ENCODE measurements around the gene UNKL.
A peak's percentile ranks its signal among the peaks of the same experiment; 100 is the strongest.

The UNKL gene

DNA sequence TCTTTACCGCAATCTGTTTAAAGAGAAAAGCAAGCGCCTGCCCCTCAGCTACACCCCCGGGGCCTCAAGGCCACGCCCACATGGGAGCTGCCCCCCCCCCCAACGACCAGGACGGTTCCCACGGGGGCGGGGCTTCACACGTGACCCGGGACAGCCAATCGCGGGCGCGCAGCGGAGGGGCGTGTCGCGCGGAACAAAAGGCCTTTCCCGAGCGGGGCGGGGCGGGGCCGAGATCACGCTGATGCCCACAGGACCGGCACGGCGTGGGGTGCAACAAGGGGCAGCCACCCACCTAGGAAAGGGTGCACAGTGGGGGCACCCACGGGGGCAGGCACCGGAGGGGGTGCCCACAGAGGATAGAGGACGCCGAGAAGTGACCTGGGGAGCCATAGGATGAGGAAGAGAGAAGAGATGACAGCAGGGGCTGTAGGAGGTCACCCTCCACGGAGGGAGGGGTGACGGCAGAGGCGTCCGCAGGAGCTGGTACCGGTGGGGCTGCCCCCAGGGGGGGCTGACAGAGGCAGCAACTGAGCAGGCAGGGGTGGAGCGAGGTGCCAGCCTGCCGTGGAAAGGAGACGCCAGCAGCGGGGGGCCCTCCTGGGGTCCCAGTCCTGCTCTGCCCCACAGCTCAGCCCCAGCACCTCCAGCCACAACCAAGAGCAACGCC lies 6.2 kb downstream of the UNKL start:
- TF ChIP-seq, protein P1, sequence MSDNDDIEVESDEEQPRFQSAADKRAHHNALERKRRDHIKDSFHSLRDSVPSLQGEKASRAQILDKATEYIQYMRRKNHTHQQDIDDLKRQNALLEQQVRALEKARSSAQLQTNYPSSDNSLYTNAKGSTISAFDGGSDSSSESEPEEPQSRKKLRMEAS (IDR thresholded peaks at IDR 0.05), result no peak
- TF ChIP-seq ZBTB7A (IDR thresholded peaks at IDR 0.05; ENCODE audit: low read depth), result peak; percentile 66; the same call in 1 of the 2 replicates
- TF ChIP-seq TEAD4 (IDR thresholded peaks at IDR 0.05), result no peak
- peak; percentile 23; the same call in 1 of the 2 replicates for TF ChIP-seq EGR1 (IDR thresholded peaks at IDR 0.05)
- TF ChIP-seq, protein P2, sequence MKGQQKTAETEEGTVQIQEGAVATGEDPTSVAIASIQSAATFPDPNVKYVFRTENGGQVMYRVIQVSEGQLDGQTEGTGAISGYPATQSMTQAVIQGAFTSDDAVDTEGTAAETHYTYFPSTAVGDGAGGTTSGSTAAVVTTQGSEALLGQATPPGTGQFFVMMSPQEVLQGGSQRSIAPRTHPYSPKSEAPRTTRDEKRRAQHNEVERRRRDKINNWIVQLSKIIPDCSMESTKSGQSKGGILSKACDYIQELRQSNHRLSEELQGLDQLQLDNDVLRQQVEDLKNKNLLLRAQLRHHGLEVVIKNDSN (IDR thresholded peaks at IDR 0.05), result peak; percentile 98

DNA sequence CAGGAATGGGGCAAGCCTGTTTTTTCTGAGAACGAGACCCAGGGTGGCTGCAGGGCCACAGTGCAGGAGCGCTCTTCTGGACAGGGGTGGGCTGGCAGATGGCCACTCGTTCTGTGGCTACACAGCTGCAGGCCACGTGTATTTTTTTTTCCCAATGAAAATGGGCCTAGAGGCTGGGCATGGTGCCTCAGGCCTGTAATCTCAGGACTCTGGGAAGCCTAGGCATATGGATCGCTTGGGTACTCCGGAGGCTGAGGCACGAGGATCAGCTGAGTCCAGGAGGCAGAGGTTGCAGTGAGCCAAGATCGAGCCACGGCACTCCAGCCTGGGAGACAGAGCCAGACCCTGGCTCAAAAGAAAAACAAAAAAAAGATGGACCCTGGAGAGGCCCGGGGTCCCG lies 6.8 kb downstream of the UNKL start:
- TF ChIP-seq YY1 (IDR thresholded peaks at IDR 0.05; ENCODE audit: low read depth), result no peak
- TF ChIP-seq CEBPB (IDR thresholded peaks at IDR 0.05), result no peak
- no peak for TF ChIP-seq RAD21 (IDR thresholded peaks at IDR 0.05; ENCODE audit: low read depth)
- TF ChIP-seq, protein P3, sequence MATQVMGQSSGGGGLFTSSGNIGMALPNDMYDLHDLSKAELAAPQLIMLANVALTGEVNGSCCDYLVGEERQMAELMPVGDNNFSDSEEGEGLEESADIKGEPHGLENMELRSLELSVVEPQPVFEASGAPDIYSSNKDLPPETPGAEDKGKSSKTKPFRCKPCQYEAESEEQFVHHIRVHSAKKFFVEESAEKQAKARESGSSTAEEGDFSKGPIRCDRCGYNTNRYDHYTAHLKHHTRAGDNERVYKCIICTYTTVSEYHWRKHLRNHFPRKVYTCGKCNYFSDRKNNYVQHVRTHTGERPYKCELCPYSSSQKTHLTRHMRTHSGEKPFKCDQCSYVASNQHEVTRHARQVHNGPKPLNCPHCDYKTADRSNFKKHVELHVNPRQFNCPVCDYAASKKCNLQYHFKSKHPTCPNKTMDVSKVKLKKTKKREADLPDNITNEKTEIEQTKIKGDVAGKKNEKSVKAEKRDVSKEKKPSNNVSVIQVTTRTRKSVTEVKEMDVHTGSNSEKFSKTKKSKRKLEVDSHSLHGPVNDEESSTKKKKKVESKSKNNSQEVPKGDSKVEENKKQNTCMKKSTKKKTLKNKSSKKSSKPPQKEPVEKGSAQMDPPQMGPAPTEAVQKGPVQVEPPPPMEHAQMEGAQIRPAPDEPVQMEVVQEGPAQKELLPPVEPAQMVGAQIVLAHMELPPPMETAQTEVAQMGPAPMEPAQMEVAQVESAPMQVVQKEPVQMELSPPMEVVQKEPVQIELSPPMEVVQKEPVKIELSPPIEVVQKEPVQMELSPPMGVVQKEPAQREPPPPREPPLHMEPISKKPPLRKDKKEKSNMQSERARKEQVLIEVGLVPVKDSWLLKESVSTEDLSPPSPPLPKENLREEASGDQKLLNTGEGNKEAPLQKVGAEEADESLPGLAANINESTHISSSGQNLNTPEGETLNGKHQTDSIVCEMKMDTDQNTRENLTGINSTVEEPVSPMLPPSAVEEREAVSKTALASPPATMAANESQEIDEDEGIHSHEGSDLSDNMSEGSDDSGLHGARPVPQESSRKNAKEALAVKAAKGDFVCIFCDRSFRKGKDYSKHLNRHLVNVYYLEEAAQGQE (IDR thresholded peaks at IDR 0.05; ENCODE audit: low read depth), result no peak
- TF ChIP-seq TEAD4 (IDR thresholded peaks at IDR 0.05), result no peak
- TF ChIP-seq, protein P1 (IDR thresholded peaks at IDR 0.05), result no peak
- no peak for TF ChIP-seq NFIC (IDR thresholded peaks at IDR 0.05)
- TF ChIP-seq TCF12 (IDR thresholded peaks at IDR 0.05; ENCODE audit: low read depth), result no peak
- no peak for TF ChIP-seq EP300 (IDR thresholded peaks at IDR 0.05; ENCODE audit: borderline replicate concordance)
- TF ChIP-seq CREB1 (IDR thresholded peaks at IDR 0.05; ENCODE audit: low read depth), result no peak
- TF ChIP-seq ZBTB7A (IDR thresholded peaks at IDR 0.05; ENCODE audit: low read depth), result no peak
- no peak for TF ChIP-seq FOXM1 (IDR thresholded peaks at IDR 0.05; ENCODE audit: borderline replicate concordance, low read depth)
- TF ChIP-seq EGR1 (IDR thresholded peaks at IDR 0.05), result no peak
- TF ChIP-seq, protein P2 (IDR thresholded peaks at IDR 0.05), result no peak
- no peak for TF ChIP-seq TAF1 (IDR thresholded peaks at IDR 0.05; ENCODE audit: low read depth)

DNA sequence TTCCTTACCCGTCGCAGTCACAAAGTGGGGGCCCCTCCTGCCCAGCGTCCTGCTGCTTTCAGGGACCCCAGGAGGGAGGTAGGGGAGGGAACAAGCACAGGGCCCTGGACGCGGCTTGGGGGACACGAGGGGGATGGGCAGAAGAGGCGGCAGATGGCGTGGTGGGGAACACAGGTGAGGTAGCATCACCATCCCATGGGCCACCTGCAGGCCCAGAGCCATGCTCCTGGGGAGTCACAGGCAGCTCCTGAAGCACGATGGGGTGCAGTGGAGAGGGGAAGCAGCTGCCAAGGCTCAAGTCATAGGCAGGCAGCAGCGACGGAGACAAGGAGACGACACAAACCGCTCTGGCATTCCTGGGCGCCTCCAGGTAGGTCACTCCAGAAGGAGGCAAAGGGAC lies 10.8 kb downstream of the UNKL start:
- TF ChIP-seq, protein P2 (IDR thresholded peaks at IDR 0.05), result no peak
- TF ChIP-seq EP300 (IDR thresholded peaks at IDR 0.05; ENCODE audit: borderline replicate concordance) (no peak), NFIC (IDR thresholded peaks at IDR 0.05) (no peak), EGR1 (IDR thresholded peaks at IDR 0.05) (no peak), FOXM1 (IDR thresholded peaks at IDR 0.05; ENCODE audit: borderline replicate concordance, low read depth) (no peak), ZBTB7A (IDR thresholded peaks at IDR 0.05; ENCODE audit: low read depth) (no peak), TEAD4 (IDR thresholded peaks at IDR 0.05) (no peak), TAF1 (IDR thresholded peaks at IDR 0.05; ENCODE audit: low read depth) (no peak), RAD21 (IDR thresholded peaks at IDR 0.05; ENCODE audit: low read depth) (no peak), TCF12 (IDR thresholded peaks at IDR 0.05; ENCODE audit: low read depth) (no peak)
- TF ChIP-seq, protein P1 (IDR thresholded peaks at IDR 0.05), result no peak
- TF ChIP-seq, protein P3 (IDR thresholded peaks at IDR 0.05; ENCODE audit: low read depth), result no peak

DNA sequence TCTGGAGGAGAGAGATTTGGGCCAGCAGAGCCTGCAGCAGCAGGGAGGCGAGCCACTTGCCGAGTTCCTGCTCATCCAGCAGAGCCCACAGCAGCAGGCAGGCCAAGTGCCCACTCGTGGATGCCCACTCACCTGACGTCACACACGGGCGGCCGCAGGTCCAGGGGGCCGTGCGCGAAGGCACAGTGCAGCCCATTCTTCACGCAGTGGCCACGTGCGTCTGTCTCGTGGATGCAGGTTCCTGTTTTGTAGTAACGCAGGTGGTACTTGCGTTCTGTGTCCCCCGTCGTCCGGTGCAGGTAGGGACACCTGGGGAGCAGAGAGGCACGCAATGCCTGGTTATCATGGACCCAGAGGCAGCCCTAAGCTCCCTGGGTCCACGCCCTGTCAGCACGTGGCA lies 11.5 kb downstream of the UNKL start:
- TF ChIP-seq CEBPB (IDR thresholded peaks at IDR 0.05), result no peak
- no peak for TF ChIP-seq TCF12 (IDR thresholded peaks at IDR 0.05; ENCODE audit: low read depth)
- TF ChIP-seq, protein P2 (IDR thresholded peaks at IDR 0.05), result no peak
- TF ChIP-seq YY1 (IDR thresholded peaks at IDR 0.05; ENCODE audit: low read depth), result no peak
- TF ChIP-seq RAD21 (IDR thresholded peaks at IDR 0.05; ENCODE audit: low read depth), result no peak
- TF ChIP-seq, protein P3 (IDR thresholded peaks at IDR 0.05; ENCODE audit: low read depth), result no peak
- no peak for TF ChIP-seq CREB1 (IDR thresholded peaks at IDR 0.05; ENCODE audit: low read depth)
- no peak for TF ChIP-seq FOXM1 (IDR thresholded peaks at IDR 0.05; ENCODE audit: borderline replicate concordance, low read depth)
- no peak for TF ChIP-seq ZBTB7A (IDR thresholded peaks at IDR 0.05; ENCODE audit: low read depth)
- TF ChIP-seq TAF1 (IDR thresholded peaks at IDR 0.05; ENCODE audit: low read depth), result no peak
- TF ChIP-seq TEAD4 (IDR thresholded peaks at IDR 0.05), result no peak
- TF ChIP-seq, protein P1 (IDR thresholded peaks at IDR 0.05), result no peak
- no peak for TF ChIP-seq EGR1 (IDR thresholded peaks at IDR 0.05)
- no peak for TF ChIP-seq EP300 (IDR thresholded peaks at IDR 0.05; ENCODE audit: borderline replicate concordance)
- no peak for TF ChIP-seq NFIC (IDR thresholded peaks at IDR 0.05)

Data from Ishikawa (cell line).